Body of pancreas (tissue), 4 donors: ENCODE data around the gene SRMS.

Experiments used
- POLR2A ChIP-seq, 3 donors: fragments of 450-650 bp; IDR thresholded peaks; one replicate each; pipeline ENCODE4 v1.6.1; 2016; ENCODE audit warnings: antibody characterized with exemption in 3 of 3, mild to moderate bottlenecking in 2 of 3
- TF ChIP-seq, protein P1 (sequence below), 7 experiments: fragments of 450-650 bp in 4 of 7; fragments of 200-600 bp in 3 of 7; sonication (generic) in 3 of 7; IDR thresholded peaks; one replicate each; pipeline ENCODE4 v1.5.1; 2016 to 2019; ENCODE audit warnings: antibody characterized with exemption in 7 of 7

DNA sequence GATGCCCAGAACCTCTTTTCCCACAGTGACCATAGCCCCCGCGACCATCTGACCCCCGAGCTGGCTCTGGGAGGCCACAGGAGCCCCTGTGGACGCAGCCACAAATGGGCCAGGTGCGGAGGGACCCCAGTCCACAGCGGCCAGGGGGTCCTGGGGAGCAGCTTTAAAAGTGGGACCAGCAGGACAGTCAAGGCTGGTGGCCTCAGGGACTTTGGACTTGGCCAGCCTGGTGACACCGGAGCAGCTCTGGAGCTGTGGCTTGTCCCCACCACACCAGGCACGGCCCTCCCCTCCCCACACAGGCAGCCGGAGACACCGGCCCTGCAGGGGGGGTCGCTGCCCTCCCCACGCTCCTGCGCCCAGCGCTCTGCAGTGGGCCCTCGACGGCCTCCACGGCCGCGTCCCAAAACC is 9.9 kb upstream of the SRMS start:
- no peak for TF ChIP-seq POLR2A (IDR thresholded peaks at IDR 0.05)
- TF ChIP-seq, protein P1, sequence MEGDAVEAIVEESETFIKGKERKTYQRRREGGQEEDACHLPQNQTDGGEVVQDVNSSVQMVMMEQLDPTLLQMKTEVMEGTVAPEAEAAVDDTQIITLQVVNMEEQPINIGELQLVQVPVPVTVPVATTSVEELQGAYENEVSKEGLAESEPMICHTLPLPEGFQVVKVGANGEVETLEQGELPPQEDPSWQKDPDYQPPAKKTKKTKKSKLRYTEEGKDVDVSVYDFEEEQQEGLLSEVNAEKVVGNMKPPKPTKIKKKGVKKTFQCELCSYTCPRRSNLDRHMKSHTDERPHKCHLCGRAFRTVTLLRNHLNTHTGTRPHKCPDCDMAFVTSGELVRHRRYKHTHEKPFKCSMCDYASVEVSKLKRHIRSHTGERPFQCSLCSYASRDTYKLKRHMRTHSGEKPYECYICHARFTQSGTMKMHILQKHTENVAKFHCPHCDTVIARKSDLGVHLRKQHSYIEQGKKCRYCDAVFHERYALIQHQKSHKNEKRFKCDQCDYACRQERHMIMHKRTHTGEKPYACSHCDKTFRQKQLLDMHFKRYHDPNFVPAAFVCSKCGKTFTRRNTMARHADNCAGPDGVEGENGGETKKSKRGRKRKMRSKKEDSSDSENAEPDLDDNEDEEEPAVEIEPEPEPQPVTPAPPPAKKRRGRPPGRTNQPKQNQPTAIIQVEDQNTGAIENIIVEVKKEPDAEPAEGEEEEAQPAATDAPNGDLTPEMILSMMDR (IDR thresholded peaks at IDR 0.05): no peak
